Measurements from ENCODE around the gene FBRSL1.

FBRSL1 gene

DNA sequence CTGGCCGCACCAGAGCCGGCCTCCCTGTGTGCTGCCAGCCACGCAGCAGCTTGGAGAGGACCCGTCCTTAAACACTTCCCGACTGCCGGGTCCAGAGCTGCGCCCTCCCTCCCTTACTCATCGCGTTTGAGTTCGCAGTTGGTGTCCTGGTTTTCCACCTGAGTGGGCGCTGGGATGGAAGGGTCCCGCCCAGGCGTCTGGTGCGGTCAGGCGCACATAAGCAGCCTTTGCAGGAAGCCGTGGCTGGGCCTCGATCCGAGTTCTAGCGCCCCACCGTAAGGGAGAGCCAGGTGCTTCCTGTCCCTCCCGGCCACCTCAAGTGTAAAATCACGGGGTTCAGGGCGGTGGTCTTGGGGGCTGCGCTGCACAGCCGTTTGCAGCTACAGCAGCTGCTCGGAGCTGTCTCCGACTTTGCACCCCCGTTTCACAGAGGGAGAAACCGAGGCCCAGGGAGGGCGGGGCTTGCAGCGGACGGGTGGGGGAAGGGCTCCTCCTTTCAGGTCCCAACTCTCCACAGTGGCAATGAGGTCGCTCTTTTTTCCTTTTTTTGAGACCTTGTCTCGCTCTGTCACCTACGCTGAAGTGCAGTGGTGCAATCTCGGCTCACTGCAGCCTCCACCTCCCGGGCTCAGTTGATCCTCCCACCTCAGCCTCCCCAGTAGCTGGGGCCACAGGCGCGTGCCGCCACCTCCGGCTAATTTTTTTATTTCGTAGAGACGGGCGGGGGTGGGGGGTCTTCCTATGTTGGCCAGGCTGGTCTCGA, 69.1 kb downstream of the FBRSL1 start:
- DNase-seq (ENCODE audit: low read depth): no peak

DNA sequence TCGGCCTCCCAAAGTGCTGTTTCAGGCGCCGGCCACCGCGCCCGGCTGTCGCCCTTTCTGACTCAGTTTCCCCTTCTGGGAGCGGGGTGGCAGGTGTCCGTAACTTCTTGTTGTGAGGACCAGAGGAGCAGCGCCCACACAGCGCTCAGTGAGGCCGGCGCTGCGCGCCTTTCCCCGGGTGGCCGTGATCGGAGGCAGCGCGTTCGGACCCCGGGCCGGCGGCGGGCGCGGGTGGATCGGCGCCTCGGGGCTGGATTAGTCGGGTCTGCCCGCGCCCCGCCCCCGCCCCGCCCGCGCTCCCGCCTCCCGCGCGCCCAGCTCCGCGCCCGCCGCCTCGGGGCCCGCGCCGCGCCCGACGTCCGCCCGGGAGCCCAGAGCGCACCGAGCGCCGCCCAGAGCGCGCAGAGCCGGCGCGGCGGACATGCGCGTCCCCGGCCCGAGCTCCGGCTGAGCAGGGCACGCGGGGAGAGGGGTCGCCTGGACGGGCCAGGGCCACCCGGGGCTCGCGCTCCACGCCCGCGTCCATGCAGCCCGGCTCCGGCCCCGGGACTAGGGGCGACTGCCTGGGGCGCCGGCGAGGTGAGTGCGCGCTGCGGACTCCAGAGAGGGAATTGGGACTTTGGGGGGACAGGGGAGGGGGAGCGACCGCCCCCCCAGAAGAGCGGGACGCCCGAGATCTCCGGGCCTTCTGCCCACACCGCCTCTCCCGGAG, 69.9 kb downstream of the FBRSL1 start:
- peak; percentile 48 for DNase-seq (ENCODE audit: low read depth)

DNA sequence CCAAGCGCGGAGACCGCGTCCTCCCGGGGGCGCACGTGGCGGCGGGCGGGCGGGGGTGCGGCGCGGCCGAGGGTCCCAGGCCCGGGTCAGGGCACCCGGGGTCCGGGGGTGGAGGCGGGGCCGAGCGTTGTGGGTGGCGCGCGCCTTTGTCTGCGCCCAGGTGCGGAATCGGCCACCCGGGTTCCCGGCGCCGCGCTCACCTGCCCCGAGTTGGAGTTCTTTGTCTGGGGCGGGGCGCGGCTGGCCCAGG, 70.3 kb downstream of the FBRSL1 start:
- DNase-seq (ENCODE audit: low read depth): no peak

DNA sequence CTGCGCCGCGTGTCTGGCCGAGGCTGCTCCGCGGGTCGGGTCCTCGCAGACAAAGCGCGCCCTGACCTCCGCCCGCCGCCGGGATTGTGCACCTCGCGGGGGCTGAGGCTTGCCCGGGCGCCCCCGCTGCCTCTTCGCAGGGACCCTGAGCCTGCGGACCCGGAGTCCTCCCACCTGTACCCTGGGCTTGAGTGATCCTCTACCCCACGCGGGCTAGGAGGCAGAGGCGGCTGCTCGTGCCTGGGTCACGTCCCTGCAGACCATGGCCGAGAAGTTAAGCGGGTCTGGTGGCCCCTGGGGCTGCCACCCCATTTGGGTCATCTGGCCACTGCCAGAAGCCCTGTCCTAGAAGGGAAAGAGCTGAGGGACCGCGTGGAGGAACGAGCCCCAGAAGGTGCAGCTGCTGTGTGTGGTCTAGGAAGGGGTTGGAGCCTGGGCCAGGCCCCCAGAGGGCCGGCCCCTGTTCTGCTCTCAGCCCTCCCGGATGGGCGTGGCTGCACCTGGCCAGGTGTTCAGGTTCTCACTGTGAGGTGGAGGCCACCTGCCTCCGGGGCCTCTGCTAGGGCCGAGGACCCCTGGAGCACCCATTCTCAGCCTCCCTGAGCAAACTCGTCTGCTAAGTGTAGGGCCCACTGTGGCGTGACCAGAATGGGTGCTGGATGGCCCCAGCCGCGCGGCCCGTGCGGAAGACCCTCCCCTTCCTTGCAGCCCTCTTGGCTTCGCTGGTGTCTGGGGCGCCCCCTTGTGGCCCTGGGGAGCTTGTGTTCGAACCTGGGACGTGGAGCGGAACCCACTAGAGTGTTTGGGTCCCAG, 70.9 kb downstream of the FBRSL1 start:
- DNase-seq (ENCODE audit: low read depth): no peak
